Activated naive CD4-positive, alpha-beta T cell treated with anti-CD3 and anti-CD28 coated beads, Interleukin-2, amount 10 ng/mL, durations not matched to agents 7 days and 5 days (primary cell): ENCODE data around the gene SNRPD1.
"Not testable (repeated sequence)": the region's sequence is repeated elsewhere in the genome, so short reads cannot be mapped to it uniquely, and the experiment has no call there.

Source experiments
- CTCF ChIA-PET: fragments of 350-600 bp; sonication (Branson Sonifier 250); formaldehyde crosslinking; loops from one replicate; lab custom pipeline; 2021; ENCODE audit warnings: antibody characterized with exemption; lab: Charles Lee
- DNase-seq: peaks from one replicate; pipeline ENCODE4 v3.0.0-alpha.2; 2020
- H3K27ac Mint-ChIP-seq: one replicate; pipeline ENCODE4 v1.8.0; 2021; ENCODE audit warnings: mild to moderate bottlenecking, moderate library complexity, mixed read lengths
- H3K27me3 Mint-ChIP-seq: one replicate; pipeline ENCODE4 v1.8.0; 2021; ENCODE audit warnings: mild to moderate bottlenecking, mixed read lengths
- H3K36me3 Mint-ChIP-seq: one replicate; pipeline ENCODE4 v1.8.0; 2021; ENCODE audit warnings: mixed read lengths
- H3K4me1 Mint-ChIP-seq: one replicate; pipeline ENCODE4 v1.8.0; 2021; ENCODE audit warnings: mixed read lengths
- H3K4me3 Mint-ChIP-seq: one replicate; pipeline ENCODE4 v1.8.0; 2021; ENCODE audit warnings: mild to moderate bottlenecking, moderate library complexity, mixed read lengths
- H3K9me3 Mint-ChIP-seq: one replicate; pipeline ENCODE4 v1.8.0; 2021; ENCODE audit warnings: mixed read lengths

Gene SNRPD1

GRCh38 chr18:21605213-21605612, 6.9 kb upstream of the SNRPD1 start:
- H3K27me3 Mint-ChIP-seq, result peaks cover 11% of the 10 kb centered on the region
- CTCF ChIA-PET, result interaction anchor here (1.4 kb wide), 1 partner anchor 24 kb away, joined by 3 read pairs; no protein-coding TSS in a partner anchor
- H3K36me3 Mint-ChIP-seq, result peaks cover 4% of the 10 kb centered on the region
- no peak overlapping the region for H3K27ac Mint-ChIP-seq
- no peaks in the 10 kb centered on the region for H3K9me3 Mint-ChIP-seq
- DNase-seq, result no peak
- peaks cover 14% of the 10 kb centered on the region for H3K4me1 Mint-ChIP-seq
- H3K4me3 Mint-ChIP-seq, result no peak overlapping the region

GRCh38 chr18:21611401-21612124, 551 bp upstream of the SNRPD1 start:
- H3K9me3 Mint-ChIP-seq, DNase-seq, H3K27me3 Mint-ChIP-seq: not testable (repeated sequence)
- CTCF ChIA-PET, result interaction anchor here (1.1 to 5.3 kb wide), 4 partner anchors 11 to 71 kb away, joined by 3 to 63 read pairs (median 4); partner anchors contain the start of gene ESCO1
- H3K4me1 Mint-ChIP-seq, result peaks cover 42% of the 10 kb centered on the region
- peaks cover 23% of the 10 kb centered on the region for H3K36me3 Mint-ChIP-seq
- H3K4me3 Mint-ChIP-seq, result peak overlapping the region; percentile 100
- H3K27ac Mint-ChIP-seq, result peak overlapping the region; percentile 99

GRCh38 chr18:21621640-21622039, 9.5 kb downstream of the SNRPD1 start:
- CTCF ChIA-PET, DNase-seq, H3K4me3 Mint-ChIP-seq, H3K27me3 Mint-ChIP-seq, H3K9me3 Mint-ChIP-seq, H3K27ac Mint-ChIP-seq: not testable (repeated sequence)
- peaks cover 33% of the 10 kb centered on the region for H3K36me3 Mint-ChIP-seq
- H3K4me1 Mint-ChIP-seq, result peaks cover 20% of the 10 kb centered on the region

GRCh38 chr18:21629089-21629832, 17.1 kb downstream of the SNRPD1 start:
- Mint-ChIP-seq H3K4me1 (peaks cover 18% of the 10 kb centered on the region), H3K27me3 (no peaks in the 10 kb centered on the region), H3K4me3 (no peak overlapping the region), H3K27ac (peak overlapping the region; percentile 0), H3K36me3 (peaks cover 50% of the 10 kb centered on the region), H3K9me3 (no peaks in the 10 kb centered on the region)
- CTCF ChIA-PET, result interaction anchor here (1.0 kb wide), 2 partner anchors 24 to 28 kb away, joined by 3 read pairs; partner anchors contain the start of gene ESCO1
- DNase-seq, result no peak

- H3K27ac Mint-ChIP-seq, result peak overlapping the region; percentile 37
Measured at GRCh38 chr18:21632393-21632792, 20.3 kb downstream of the SNRPD1 start.

GRCh38 chr18:21634588-21635199, 22.6 kb downstream of the SNRPD1 start:
- DNase-seq, result no peak
- H3K9me3 Mint-ChIP-seq, result no peaks in the 10 kb centered on the region
- H3K4me3 Mint-ChIP-seq, result no peak overlapping the region
- no peaks in the 10 kb centered on the region for H3K4me1 Mint-ChIP-seq
- H3K27ac Mint-ChIP-seq, result no peak overlapping the region
- H3K27me3 Mint-ChIP-seq, result no peaks in the 10 kb centered on the region
- H3K36me3 Mint-ChIP-seq, result peaks cover 33% of the 10 kb centered on the region
- CTCF ChIA-PET, result interaction anchor here (1.0 kb wide), 1 partner anchor 10 kb away, joined by 3 read pairs; no protein-coding TSS in a partner anchor

More at GRCh38 chr18:21632393-21632792, 20.3 kb downstream of the SNRPD1 start:
- DNase-seq, result no peak
- peaks cover 17% of the 10 kb centered on the region for H3K4me1 Mint-ChIP-seq
- no peak overlapping the region for H3K4me3 Mint-ChIP-seq
- CTCF ChIA-PET, result no interaction called here
- peaks cover 49% of the 10 kb centered on the region for H3K36me3 Mint-ChIP-seq
- H3K9me3 Mint-ChIP-seq, result no peaks in the 10 kb centered on the region
- H3K27me3 Mint-ChIP-seq, result no peaks in the 10 kb centered on the region

- no peaks in the 10 kb centered on the region for H3K27me3 Mint-ChIP-seq
- H3K9me3 Mint-ChIP-seq, result no peaks in the 10 kb centered on the region
- no peak for DNase-seq
- peaks cover 21% of the 10 kb centered on the region for H3K36me3 Mint-ChIP-seq
- H3K27ac Mint-ChIP-seq, result no peak overlapping the region
- CTCF ChIA-PET, result no interaction called here
- no peak overlapping the region for H3K4me3 Mint-ChIP-seq
- H3K4me1 Mint-ChIP-seq, result no peaks in the 10 kb centered on the region
Measured at GRCh38 chr18:21636769-21637168, 24.7 kb downstream of the SNRPD1 start.

GRCh38 chr18:21638822-21639221, 26.7 kb downstream of the SNRPD1 start:
- Mint-ChIP-seq H3K27me3 (no peaks in the 10 kb centered on the region), H3K4me3 (no peak overlapping the region), H3K9me3 (no peaks in the 10 kb centered on the region), H3K36me3 (peaks cover 14% of the 10 kb centered on the region), H3K4me1 (no peaks in the 10 kb centered on the region), H3K27ac (no peak overlapping the region)
- CTCF ChIA-PET, result interaction anchor here (1.4 kb wide), 1 partner anchor 26 kb away, joined by 4 read pairs; no protein-coding TSS in a partner anchor
- DNase-seq, result no peak

GRCh38 chr18:21640375-21640774, 28.3 kb downstream of the SNRPD1 start:
- H3K4me3 Mint-ChIP-seq, H3K4me1 Mint-ChIP-seq, H3K36me3 Mint-ChIP-seq, DNase-seq, H3K27ac Mint-ChIP-seq, H3K9me3 Mint-ChIP-seq, H3K27me3 Mint-ChIP-seq, CTCF ChIA-PET: not testable (repeated sequence)

GRCh38 chr18:21650311-21650710, 38.2 kb downstream of the SNRPD1 start:
- DNase-seq, result no peak
- Mint-ChIP-seq H3K36me3 (peaks cover 25% of the 10 kb centered on the region), H3K4me3 (no peak overlapping the region), H3K27me3 (no peaks in the 10 kb centered on the region), H3K9me3 (no peaks in the 10 kb centered on the region), H3K4me1 (no peaks in the 10 kb centered on the region), H3K27ac (no peak overlapping the region)
- CTCF ChIA-PET, result no interaction called here

- Mint-ChIP-seq H3K9me3 (no peaks in the 10 kb centered on the region), H3K4me1 (no peaks in the 10 kb centered on the region), H3K27me3 (no peaks in the 10 kb centered on the region), H3K27ac (no peak overlapping the region), H3K36me3 (peaks cover 33% of the 10 kb centered on the region), H3K4me3 (no peak overlapping the region)
- DNase-seq, result no peak
- CTCF ChIA-PET, result interaction anchor here (1.1 kb wide), 1 partner anchor 17 kb away, joined by 3 read pairs; no protein-coding TSS in a partner anchor
Measured at GRCh38 chr18:21652073-21652472, 40.0 kb downstream of the SNRPD1 start.

- Mint-ChIP-seq H3K4me1 (no peaks in the 10 kb centered on the region), H3K27ac (no peak overlapping the region), H3K27me3 (no peaks in the 10 kb centered on the region), H3K9me3 (no peaks in the 10 kb centered on the region), H3K36me3 (peaks cover 37% of the 10 kb centered on the region), H3K4me3 (no peak overlapping the region)
- CTCF ChIA-PET, result interaction anchor here (0.9 kb wide), 1 partner anchor 22 kb away, joined by 3 read pairs; no protein-coding TSS in a partner anchor
- DNase-seq, result no peak
Measured at GRCh38 chr18:21653361-21653760, 41.2 kb downstream of the SNRPD1 start.

GRCh38 chr18:21656402-21656801, 44.3 kb downstream of the SNRPD1 start:
- Mint-ChIP-seq H3K27ac (no peak overlapping the region), H3K27me3 (no peaks in the 10 kb centered on the region), H3K4me3 (no peak overlapping the region), H3K9me3 (no peaks in the 10 kb centered on the region), H3K4me1 (no peaks in the 10 kb centered on the region), H3K36me3 (peaks cover 38% of the 10 kb centered on the region)
- CTCF ChIA-PET, result no interaction called here
- DNase-seq, result no peak

GRCh38 chr18:21660078-21660477, 48.0 kb downstream of the SNRPD1 start:
- H3K27ac Mint-ChIP-seq, result no peak overlapping the region
- H3K36me3 Mint-ChIP-seq, result peaks cover 27% of the 10 kb centered on the region
- no peak overlapping the region for H3K4me3 Mint-ChIP-seq
- no peaks in the 10 kb centered on the region for H3K9me3 Mint-ChIP-seq
- no peak for DNase-seq
- H3K27me3 Mint-ChIP-seq, result no peaks in the 10 kb centered on the region
- H3K4me1 Mint-ChIP-seq, result no peaks in the 10 kb centered on the region
- CTCF ChIA-PET, result no interaction called here
